SK-N-SH (cell line): Measurements from ENCODE around the gene ARG2.

Experiments used
- CHD2 ChIP-seq: fragments of 150-350 bp; IDR thresholded peaks from 2 replicates; pipeline ENCODE4 v1.6.1; 2018; ENCODE audit warnings: low read length; ENCODE audit not compliant: partially characterized antibody
- GABPA ChIP-seq: IDR thresholded peaks from 2 replicates; pipeline ENCODE4 v1.4.0; 2012; ENCODE audit warnings: low read depth, mild to moderate bottlenecking
- IRF3 ChIP-seq: fragments of 150-350 bp; IDR thresholded peaks from 2 replicates; pipeline ENCODE4 v1.6.1; 2016; ENCODE audit warnings: mild to moderate bottlenecking, low read depth, low read length
- REST ChIP-seq: IDR thresholded peaks from 2 replicates; pipeline ENCODE4 v1.6.1; 2012; ENCODE audit warnings: mild to moderate bottlenecking, low read depth, low read length, moderate library complexity
- RFX5 ChIP-seq: IDR thresholded peaks from 2 replicates; pipeline ENCODE4 v1.6.1; 2012; ENCODE audit warnings: mild to moderate bottlenecking, improper control_type of control experiment, low read length
- USF2 ChIP-seq: fragments of 150-350 bp; IDR thresholded peaks from 2 replicates; pipeline ENCODE4 v1.6.1; 2017; ENCODE audit warnings: antibody characterized with exemption, low read length, low read depth, borderline replicate concordance
- TF ChIP-seq, protein P1 (sequence below): fragments of 200-600 bp; sonication (generic); IDR thresholded peaks from 2 replicates; pipeline ENCODE4 v1.6.1; 2017; ENCODE audit warnings: antibody characterized with exemption, mild to moderate bottlenecking, moderate library complexity
- TF ChIP-seq, protein P2 (sequence below): IDR thresholded peaks from 2 replicates; pipeline ENCODE4; 2012
- TF ChIP-seq, protein P3 (sequence below): IDR thresholded peaks from 2 replicates; pipeline ENCODE4 v1.4.0; 2012; ENCODE audit warnings: low read depth

DNA sequence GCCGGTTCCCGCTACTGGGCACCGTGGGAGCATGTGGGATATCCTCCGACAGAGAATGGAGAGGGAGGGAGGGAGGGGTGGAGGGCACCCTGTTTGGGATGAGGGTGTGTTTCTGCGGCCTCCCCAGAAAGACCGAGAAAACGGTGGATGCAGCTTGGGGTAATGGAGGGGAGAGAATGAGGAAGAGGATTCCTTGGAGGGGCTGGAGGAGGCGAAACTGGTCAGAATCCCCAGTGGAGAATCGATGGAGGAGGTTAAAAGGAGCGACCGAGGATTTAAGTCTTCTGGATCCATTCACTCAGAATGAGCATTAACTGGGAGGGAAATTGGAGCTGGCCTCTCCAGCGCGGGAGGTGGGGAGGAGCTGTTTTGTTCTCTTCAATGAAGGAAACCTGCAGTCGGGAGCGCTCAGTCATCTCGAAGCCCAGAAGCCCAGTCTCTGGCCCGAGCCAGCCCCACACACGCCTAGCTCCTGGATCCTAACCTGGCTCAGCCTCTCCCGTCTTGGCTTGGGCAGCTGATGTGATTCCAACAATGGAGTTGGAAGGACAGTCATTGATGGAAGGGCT, 581 bp downstream of the ARG2 start:
- no peak for TF ChIP-seq IRF3
- TF ChIP-seq, protein P1, sequence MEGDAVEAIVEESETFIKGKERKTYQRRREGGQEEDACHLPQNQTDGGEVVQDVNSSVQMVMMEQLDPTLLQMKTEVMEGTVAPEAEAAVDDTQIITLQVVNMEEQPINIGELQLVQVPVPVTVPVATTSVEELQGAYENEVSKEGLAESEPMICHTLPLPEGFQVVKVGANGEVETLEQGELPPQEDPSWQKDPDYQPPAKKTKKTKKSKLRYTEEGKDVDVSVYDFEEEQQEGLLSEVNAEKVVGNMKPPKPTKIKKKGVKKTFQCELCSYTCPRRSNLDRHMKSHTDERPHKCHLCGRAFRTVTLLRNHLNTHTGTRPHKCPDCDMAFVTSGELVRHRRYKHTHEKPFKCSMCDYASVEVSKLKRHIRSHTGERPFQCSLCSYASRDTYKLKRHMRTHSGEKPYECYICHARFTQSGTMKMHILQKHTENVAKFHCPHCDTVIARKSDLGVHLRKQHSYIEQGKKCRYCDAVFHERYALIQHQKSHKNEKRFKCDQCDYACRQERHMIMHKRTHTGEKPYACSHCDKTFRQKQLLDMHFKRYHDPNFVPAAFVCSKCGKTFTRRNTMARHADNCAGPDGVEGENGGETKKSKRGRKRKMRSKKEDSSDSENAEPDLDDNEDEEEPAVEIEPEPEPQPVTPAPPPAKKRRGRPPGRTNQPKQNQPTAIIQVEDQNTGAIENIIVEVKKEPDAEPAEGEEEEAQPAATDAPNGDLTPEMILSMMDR: no peak
- no peak for TF ChIP-seq CHD2
- TF ChIP-seq REST: no peak
- TF ChIP-seq, protein P2, sequence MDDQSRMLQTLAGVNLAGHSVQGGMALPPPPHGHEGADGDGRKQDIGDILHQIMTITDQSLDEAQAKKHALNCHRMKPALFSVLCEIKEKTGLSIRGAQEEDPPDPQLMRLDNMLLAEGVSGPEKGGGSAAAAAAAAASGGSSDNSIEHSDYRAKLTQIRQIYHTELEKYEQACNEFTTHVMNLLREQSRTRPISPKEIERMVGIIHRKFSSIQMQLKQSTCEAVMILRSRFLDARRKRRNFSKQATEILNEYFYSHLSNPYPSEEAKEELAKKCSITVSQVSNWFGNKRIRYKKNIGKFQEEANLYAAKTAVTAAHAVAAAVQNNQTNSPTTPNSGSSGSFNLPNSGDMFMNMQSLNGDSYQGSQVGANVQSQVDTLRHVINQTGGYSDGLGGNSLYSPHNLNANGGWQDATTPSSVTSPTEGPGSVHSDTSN: no peak
- TF ChIP-seq, protein P3, sequence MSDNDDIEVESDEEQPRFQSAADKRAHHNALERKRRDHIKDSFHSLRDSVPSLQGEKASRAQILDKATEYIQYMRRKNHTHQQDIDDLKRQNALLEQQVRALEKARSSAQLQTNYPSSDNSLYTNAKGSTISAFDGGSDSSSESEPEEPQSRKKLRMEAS: no peak
- TF ChIP-seq USF2: no peak
- TF ChIP-seq RFX5: no peak
- no peak for TF ChIP-seq GABPA
